LNCAP (cell line): ENCODE measurements around the gene IRX2.

Source experiments
- TF ChIP-seq, protein P1 (sequence below): fragments of 450-650 bp; IDR thresholded peaks from 2 replicates; pipeline ENCODE4 v1.5.1; 2017; ENCODE audit warnings: mild to moderate bottlenecking

IRX2 gene

DNA sequence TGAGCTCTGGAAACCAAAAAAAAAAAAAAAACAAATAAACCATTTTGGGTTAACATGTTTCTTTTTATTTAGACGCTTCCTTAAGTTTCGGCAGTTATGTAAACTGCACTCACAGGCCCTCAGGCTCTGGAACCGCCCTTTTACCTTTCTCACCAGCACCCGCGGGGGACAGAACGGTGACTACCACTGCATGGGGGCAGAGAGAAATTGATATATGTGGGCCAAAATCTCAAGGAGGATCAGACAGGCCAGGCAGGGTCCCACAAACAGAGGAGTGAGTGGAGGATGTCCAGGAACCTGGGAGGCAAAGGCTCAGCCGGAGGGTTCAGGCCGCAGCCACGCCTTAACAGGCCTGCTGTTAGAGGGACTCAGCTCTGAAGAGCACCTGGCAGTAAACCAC lies 54.4 kb downstream of the IRX2 start:
- TF ChIP-seq, protein P1, sequence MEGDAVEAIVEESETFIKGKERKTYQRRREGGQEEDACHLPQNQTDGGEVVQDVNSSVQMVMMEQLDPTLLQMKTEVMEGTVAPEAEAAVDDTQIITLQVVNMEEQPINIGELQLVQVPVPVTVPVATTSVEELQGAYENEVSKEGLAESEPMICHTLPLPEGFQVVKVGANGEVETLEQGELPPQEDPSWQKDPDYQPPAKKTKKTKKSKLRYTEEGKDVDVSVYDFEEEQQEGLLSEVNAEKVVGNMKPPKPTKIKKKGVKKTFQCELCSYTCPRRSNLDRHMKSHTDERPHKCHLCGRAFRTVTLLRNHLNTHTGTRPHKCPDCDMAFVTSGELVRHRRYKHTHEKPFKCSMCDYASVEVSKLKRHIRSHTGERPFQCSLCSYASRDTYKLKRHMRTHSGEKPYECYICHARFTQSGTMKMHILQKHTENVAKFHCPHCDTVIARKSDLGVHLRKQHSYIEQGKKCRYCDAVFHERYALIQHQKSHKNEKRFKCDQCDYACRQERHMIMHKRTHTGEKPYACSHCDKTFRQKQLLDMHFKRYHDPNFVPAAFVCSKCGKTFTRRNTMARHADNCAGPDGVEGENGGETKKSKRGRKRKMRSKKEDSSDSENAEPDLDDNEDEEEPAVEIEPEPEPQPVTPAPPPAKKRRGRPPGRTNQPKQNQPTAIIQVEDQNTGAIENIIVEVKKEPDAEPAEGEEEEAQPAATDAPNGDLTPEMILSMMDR, result no peak
